ENCODE measurements around the gene MTPN. TPM values are rescaled to one million over a fixed set of nuclear protein-coding genes. Genes with fewer than 3 reads are reported as not detected.

The MTPN gene
- total RNA-seq, 4 donors from 2014 or later, result 66.3 to 94.6 (median 75.0) TPM

- peaks cover 0 to 35% (median 20%) of the 10 kb centered on the region in 4 donors for H3K4me1 ChIP-seq
- no peaks in the 10 kb centered on the region for H3K27me3 ChIP-seq
- no peaks in the 10 kb centered on the region for H3K9me3 ChIP-seq
- 91 to 93% methylated on average over 4 of the region's 4 CpGs for WGBS, 2 donors
- no peaks in the 10 kb centered on the region for H3K36me3 ChIP-seq
- no peak for DNase-seq (ENCODE audit: low spot score in 2 of 2)
- H3K4me3 ChIP-seq, result no peak overlapping the region
- H3K27ac ChIP-seq, result no peak overlapping the region
- TF ChIP-seq EP300 (IDR thresholded peaks at IDR 0.05) (no peak), POLR2A (IDR thresholded peaks at IDR 0.05) (no peak), CTCF (IDR thresholded peaks at IDR 0.05) (no peak)
These were observed 1.5 kb upstream of the MTPN start for GRCh38 chr7:135978624-135979023.

GRCh38 chr7:135977742-135978066 is 545 bp upstream of the MTPN start:
- Histone ChIP-seq H3K36me3 (peaks cover 0 to 2% (median 0%) of the 10 kb centered on the region in 3 donors), H3K4me3 (peak overlapping the region; percentile 76 to 92 (median 88)), H3K9me3 (no peaks in the 10 kb centered on the region), H3K4me1 (peaks cover 0 to 44% (median 24%) of the 10 kb centered on the region in 4 donors), H3K27ac (peak overlapping the region in 3 of 4 donors; percentile 83 to 90 (median 89)), H3K27me3 (no peaks in the 10 kb centered on the region)
- whole genome bisulfite sequencing, 2 donors, result 50 to 52% methylated on average over 6 of the region's 6 CpGs
- no peak for DNase-seq (ENCODE audit: low spot score in 2 of 2)
- no peak for TF ChIP-seq CTCF (IDR thresholded peaks at IDR 0.05)
- TF ChIP-seq EP300 (IDR thresholded peaks at IDR 0.05), result no peak
- TF ChIP-seq POLR2A (IDR thresholded peaks at IDR 0.05), result no peak

- H3K36me3 ChIP-seq, result peaks cover 0 to 6% (median 0%) of the 10 kb centered on the region in 3 donors
- WGBS, 2 donors, result 7% methylated on average over 13 of the region's 13 CpGs
- peaks cover 0 to 53% (median 27%) of the 10 kb centered on the region in 4 donors for H3K4me1 ChIP-seq
- H3K9me3 ChIP-seq, result no peaks in the 10 kb centered on the region
- DNase-seq (ENCODE audit: low spot score in 2 of 2), result no peak
- H3K27me3 ChIP-seq, result no peaks in the 10 kb centered on the region
- H3K27ac ChIP-seq, result peak overlapping the region; percentile 49 to 90 (median 86)
- TF ChIP-seq CTCF (IDR thresholded peaks at IDR 0.05), result no peak
- no peak for TF ChIP-seq POLR2A (IDR thresholded peaks at IDR 0.05)
- TF ChIP-seq EP300 (IDR thresholded peaks at IDR 0.05), result no peak
- H3K4me3 ChIP-seq, result peak overlapping the region; percentile 76 to 92 (median 88)
These were observed 700 bp downstream of the MTPN start for GRCh38 chr7:135976312-135977006.

- WGBS, 2 donors, result 86 to 89% methylated on average over 2 of the region's 2 CpGs
These were observed 2.0 kb downstream of the MTPN start for GRCh38 chr7:135975166-135975565.

More at GRCh38 chr7:135975166-135975565, 2.0 kb downstream of the MTPN start:
- TF ChIP-seq EP300 (IDR thresholded peaks at IDR 0.05) (no peak), CTCF (IDR thresholded peaks at IDR 0.05) (no peak), POLR2A (IDR thresholded peaks at IDR 0.05) (no peak)
- Histone ChIP-seq H3K36me3 (peaks cover 0 to 6% (median 0%) of the 10 kb centered on the region in 3 donors), H3K27ac (no peak overlapping the region), H3K27me3 (no peaks in the 10 kb centered on the region), H3K4me1 (peaks cover 0 to 60% (median 32%) of the 10 kb centered on the region in 4 donors), H3K4me3 (peak overlapping the region in 1 of 4 donors; percentile 5), H3K9me3 (no peaks in the 10 kb centered on the region)
- no peak for DNase-seq (ENCODE audit: low spot score in 2 of 2)
